Neural crest cell (in vitro differentiated cells): Measurements from ENCODE around the gene BRIP1. TPM values are rescaled to one million over a fixed set of nuclear protein-coding genes. Genes with fewer than 3 reads are reported as not detected.
"Not testable (repeated sequence)": the region's sequence is repeated elsewhere in the genome, so short reads cannot be mapped to it uniquely, and the experiment has no call there.

ENCODE experiments used
- DNase-seq: peaks from one replicate; pipeline ENCODE4 v3.0.0; 2021; ENCODE audit warnings: low read depth, mixed read lengths, low spot score
- H3K27ac Mint-ChIP-seq: one replicate; pipeline ENCODE4 v1.8.0; 2021; ENCODE audit warnings: mild to moderate bottlenecking, mixed read lengths; ENCODE audit not compliant: unreplicated experiment
- H3K27me3 Mint-ChIP-seq: 2 replicates; pipeline ENCODE4 v1.8.0; 2021; ENCODE audit warnings: low read depth, mild to moderate bottlenecking, mixed read lengths
- H3K36me3 Mint-ChIP-seq: 2 replicates; pipeline ENCODE4 v1.8.0; 2021; ENCODE audit warnings: low read depth, mild to moderate bottlenecking, mixed read lengths
- H3K4me1 Mint-ChIP-seq: 2 replicates; pipeline ENCODE4 v1.8.0; 2021; ENCODE audit warnings: mixed read lengths
- H3K4me3 Mint-ChIP-seq: one replicate; pipeline ENCODE4 v1.8.0; 2021; ENCODE audit warnings: mild to moderate bottlenecking, mixed read lengths
- H3K9me3 Mint-ChIP-seq: 2 replicates; pipeline ENCODE4 v1.8.0; 2021; ENCODE audit warnings: mixed read lengths
- CTCF ChIP-seq: fragments of 200-600 bp; sonication (generic); conservative IDR thresholded peaks from 2 replicates; pipeline ENCODE4 v1.5.0; 2021; ENCODE audit warnings: antibody characterized with exemption, mild to moderate bottlenecking
- total RNA-seq: library from RNA; stranded (reverse); gene quantifications from 2 replicates; pipeline ENCODE4 v1.2.1, GENCODE V29; 2021

BRIP1 gene
- total RNA-seq, 1 donor from 2014 or later = 31.4 TPM

- no peak overlapping the region for H3K4me3 Mint-ChIP-seq
- no peaks in the 10 kb centered on the region for H3K27me3 Mint-ChIP-seq
Observed at GRCh38 chr17:61722398-61722797, 140.9 kb downstream of the BRIP1 start.

GRCh38 chr17:61720016-61720795 lies 143.1 kb downstream of the BRIP1 start:
- no peak overlapping the region for H3K27ac Mint-ChIP-seq
- H3K4me1 Mint-ChIP-seq = no peaks in the 10 kb centered on the region
- H3K9me3 Mint-ChIP-seq = peaks cover 17% of the 10 kb centered on the region
- H3K27me3 Mint-ChIP-seq = no peaks in the 10 kb centered on the region
- TF ChIP-seq CTCF = no peak
- H3K36me3 Mint-ChIP-seq = peaks cover 33% of the 10 kb centered on the region
- DNase-seq = no peak
- no peak overlapping the region for H3K4me3 Mint-ChIP-seq

More at GRCh38 chr17:61722398-61722797, 140.9 kb downstream of the BRIP1 start:
- Mint-ChIP-seq H3K4me1 (no peaks in the 10 kb centered on the region), H3K9me3 (peaks cover 14% of the 10 kb centered on the region), H3K36me3 (peaks cover 28% of the 10 kb centered on the region), H3K27ac (no peak overlapping the region)
- no peak for DNase-seq
- TF ChIP-seq CTCF = no peak

GRCh38 chr17:61719220-61719619 lies 144.1 kb downstream of the BRIP1 start:
- not testable (repeated sequence) for H3K27me3 Mint-ChIP-seq, H3K27ac Mint-ChIP-seq, DNase-seq, H3K4me3 Mint-ChIP-seq, H3K4me1 Mint-ChIP-seq
- H3K36me3 Mint-ChIP-seq = peaks cover 35% of the 10 kb centered on the region
- H3K9me3 Mint-ChIP-seq = peaks cover 17% of the 10 kb centered on the region

- no peak overlapping the region for H3K4me3 Mint-ChIP-seq
- H3K27ac Mint-ChIP-seq = no peak overlapping the region
- DNase-seq = no peak
- no peak for TF ChIP-seq CTCF
- peaks cover 38% of the 10 kb centered on the region for H3K36me3 Mint-ChIP-seq
- no peaks in the 10 kb centered on the region for H3K4me1 Mint-ChIP-seq
- no peaks in the 10 kb centered on the region for H3K27me3 Mint-ChIP-seq
- H3K9me3 Mint-ChIP-seq = peaks cover 17% of the 10 kb centered on the region
Observed at GRCh38 chr17:61718022-61718421, 145.3 kb downstream of the BRIP1 start.

- no peaks in the 10 kb centered on the region for H3K27me3 Mint-ChIP-seq
- no peak overlapping the region for H3K4me3 Mint-ChIP-seq
- DNase-seq = no peak
- peaks cover 17% of the 10 kb centered on the region for H3K9me3 Mint-ChIP-seq
- no peak overlapping the region for H3K27ac Mint-ChIP-seq
- no peaks in the 10 kb centered on the region for H3K4me1 Mint-ChIP-seq
- TF ChIP-seq CTCF = no peak
- peaks cover 38% of the 10 kb centered on the region for H3K36me3 Mint-ChIP-seq
Observed at GRCh38 chr17:61717352-61717751, 146.0 kb downstream of the BRIP1 start.

GRCh38 chr17:61716225-61716829 lies 147.0 kb downstream of the BRIP1 start:
- no peak overlapping the region for H3K27ac Mint-ChIP-seq
- DNase-seq = no peak
- peaks cover 36% of the 10 kb centered on the region for H3K36me3 Mint-ChIP-seq
- no peaks in the 10 kb centered on the region for H3K27me3 Mint-ChIP-seq
- peaks cover 17% of the 10 kb centered on the region for H3K9me3 Mint-ChIP-seq
- TF ChIP-seq CTCF = no peak
- no peaks in the 10 kb centered on the region for H3K4me1 Mint-ChIP-seq
- no peak overlapping the region for H3K4me3 Mint-ChIP-seq
